ENCODE data around the gene WWOX.
A peak's percentile ranks its signal among the peaks of the same experiment; 100 is the strongest.

GRCh38 chr16:78903843-78904242 is 804.4 kb downstream of the WWOX start:
- TF ChIP-seq, protein P1, sequence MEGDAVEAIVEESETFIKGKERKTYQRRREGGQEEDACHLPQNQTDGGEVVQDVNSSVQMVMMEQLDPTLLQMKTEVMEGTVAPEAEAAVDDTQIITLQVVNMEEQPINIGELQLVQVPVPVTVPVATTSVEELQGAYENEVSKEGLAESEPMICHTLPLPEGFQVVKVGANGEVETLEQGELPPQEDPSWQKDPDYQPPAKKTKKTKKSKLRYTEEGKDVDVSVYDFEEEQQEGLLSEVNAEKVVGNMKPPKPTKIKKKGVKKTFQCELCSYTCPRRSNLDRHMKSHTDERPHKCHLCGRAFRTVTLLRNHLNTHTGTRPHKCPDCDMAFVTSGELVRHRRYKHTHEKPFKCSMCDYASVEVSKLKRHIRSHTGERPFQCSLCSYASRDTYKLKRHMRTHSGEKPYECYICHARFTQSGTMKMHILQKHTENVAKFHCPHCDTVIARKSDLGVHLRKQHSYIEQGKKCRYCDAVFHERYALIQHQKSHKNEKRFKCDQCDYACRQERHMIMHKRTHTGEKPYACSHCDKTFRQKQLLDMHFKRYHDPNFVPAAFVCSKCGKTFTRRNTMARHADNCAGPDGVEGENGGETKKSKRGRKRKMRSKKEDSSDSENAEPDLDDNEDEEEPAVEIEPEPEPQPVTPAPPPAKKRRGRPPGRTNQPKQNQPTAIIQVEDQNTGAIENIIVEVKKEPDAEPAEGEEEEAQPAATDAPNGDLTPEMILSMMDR (IDR thresholded peaks at IDR 0.05; ENCODE audit: poor library complexity, severe bottlenecking) = no peak
- TF ChIP-seq POLR2AphosphoS5 (IDR thresholded peaks at IDR 0.05) (peak; percentile 43), TAF1 (IDR thresholded peaks at IDR 0.05; ENCODE audit: low read depth) (no peak)

Data from neural cell (in vitro differentiated cells).